Body of pancreas (tissue), 4 donors: ENCODE results near the gene TNP2.

Experiments used
- POLR2A ChIP-seq, 3 donors: fragments of 450-650 bp; IDR thresholded peaks; one replicate each; pipeline ENCODE4 v1.6.1; 2016; ENCODE audit warnings: antibody characterized with exemption in 3 of 3, mild to moderate bottlenecking in 2 of 3
- TF ChIP-seq, protein P1 (sequence below), 7 experiments: fragments of 450-650 bp in 4 of 7; fragments of 200-600 bp in 3 of 7; sonication (generic) in 3 of 7; IDR thresholded peaks; one replicate each; pipeline ENCODE4 v1.5.1; 2016 to 2019; ENCODE audit warnings: antibody characterized with exemption in 7 of 7

DNA sequence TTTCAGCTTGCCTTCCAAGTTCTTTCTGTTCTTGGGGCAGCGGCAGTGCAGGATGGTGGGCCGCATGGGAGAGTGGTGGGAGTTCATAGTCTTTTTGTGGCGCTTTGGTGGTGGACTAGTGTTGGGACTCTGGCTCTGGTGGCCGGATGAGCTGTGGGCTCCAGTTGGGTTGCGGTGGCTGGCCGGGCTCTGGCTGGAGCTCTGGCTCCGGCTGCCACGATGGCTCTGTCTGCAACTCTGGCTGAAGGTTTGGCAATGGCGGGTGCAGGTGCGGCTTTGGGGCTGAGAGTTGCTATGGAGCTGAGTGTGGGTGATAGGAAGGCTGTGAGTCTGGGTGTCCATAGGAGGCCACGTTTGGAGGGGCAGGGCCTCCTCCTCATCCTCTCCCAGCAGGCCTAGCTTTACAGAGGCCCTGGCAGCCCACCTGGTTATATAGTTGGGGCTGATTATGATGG lies at the start of gene TNP2:
- TF ChIP-seq, protein P1, sequence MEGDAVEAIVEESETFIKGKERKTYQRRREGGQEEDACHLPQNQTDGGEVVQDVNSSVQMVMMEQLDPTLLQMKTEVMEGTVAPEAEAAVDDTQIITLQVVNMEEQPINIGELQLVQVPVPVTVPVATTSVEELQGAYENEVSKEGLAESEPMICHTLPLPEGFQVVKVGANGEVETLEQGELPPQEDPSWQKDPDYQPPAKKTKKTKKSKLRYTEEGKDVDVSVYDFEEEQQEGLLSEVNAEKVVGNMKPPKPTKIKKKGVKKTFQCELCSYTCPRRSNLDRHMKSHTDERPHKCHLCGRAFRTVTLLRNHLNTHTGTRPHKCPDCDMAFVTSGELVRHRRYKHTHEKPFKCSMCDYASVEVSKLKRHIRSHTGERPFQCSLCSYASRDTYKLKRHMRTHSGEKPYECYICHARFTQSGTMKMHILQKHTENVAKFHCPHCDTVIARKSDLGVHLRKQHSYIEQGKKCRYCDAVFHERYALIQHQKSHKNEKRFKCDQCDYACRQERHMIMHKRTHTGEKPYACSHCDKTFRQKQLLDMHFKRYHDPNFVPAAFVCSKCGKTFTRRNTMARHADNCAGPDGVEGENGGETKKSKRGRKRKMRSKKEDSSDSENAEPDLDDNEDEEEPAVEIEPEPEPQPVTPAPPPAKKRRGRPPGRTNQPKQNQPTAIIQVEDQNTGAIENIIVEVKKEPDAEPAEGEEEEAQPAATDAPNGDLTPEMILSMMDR (IDR thresholded peaks at IDR 0.05): no peak
- no peak for TF ChIP-seq POLR2A (IDR thresholded peaks at IDR 0.05)
